H9 (cell line): Measurements from ENCODE around the gene APPL2. TPM values are rescaled to one million over a fixed set of nuclear protein-coding genes. Genes with fewer than 3 reads are reported as not detected.

ENCODE experiments used
- DNase-seq: peaks from one replicate; pipeline ENCODE4 v3.0.0-alpha.2; 2017
- H2AFZ ChIP-seq: one replicate; pipeline ENCODE4 v1.6.1; 2013; ENCODE audit warnings: mild to moderate bottlenecking, low read length, control low read depth, moderate library complexity
- H2AK5ac ChIP-seq: 2 replicates; pipeline ENCODE4 v1.6.1; 2013; ENCODE audit warnings: low read length, control low read depth, mixed read lengths; ENCODE audit not compliant: insufficient read length
- H2BK120ac ChIP-seq: one replicate; pipeline ENCODE4 v1.6.1; 2013; ENCODE audit warnings: low read depth, mild to moderate bottlenecking, low read length, control low read depth, inconsistent platforms; ENCODE audit not compliant: poor library complexity, severe bottlenecking
- H2BK12ac ChIP-seq: 2 replicates; pipeline ENCODE4 v1.6.1; 2013; ENCODE audit warnings: low read length, control low read depth, mixed read lengths, low read depth; ENCODE audit not compliant: insufficient read length
- H2BK15ac ChIP-seq: 2 replicates; pipeline ENCODE4 v1.6.1; 2013; ENCODE audit warnings: low read depth, low read length, control low read depth
- H2BK20ac ChIP-seq: one replicate; pipeline ENCODE4 v1.6.1; 2013; ENCODE audit warnings: low read depth, mild to moderate bottlenecking, low read length, control low read depth, inconsistent platforms; ENCODE audit not compliant: poor library complexity, severe bottlenecking
- H2BK5ac ChIP-seq: 2 replicates; pipeline ENCODE4 v1.6.1; 2013; ENCODE audit warnings: low read length, control low read depth, mixed read lengths; ENCODE audit not compliant: insufficient read length
- H3K14ac ChIP-seq: 2 replicates; pipeline ENCODE4 v1.6.1; 2013; ENCODE audit warnings: low read length, control low read depth; ENCODE audit not compliant: insufficient read depth
- H3K18ac ChIP-seq: 2 replicates; pipeline ENCODE4 v1.6.1; 2013; ENCODE audit warnings: low read depth, mild to moderate bottlenecking, mixed read lengths, low read length, control low read depth; ENCODE audit not compliant: insufficient read length
- H3K23ac ChIP-seq: 2 replicates; pipeline ENCODE4 v1.6.1; 2013; ENCODE audit warnings: low read length, control low read depth, mixed read lengths, low read depth; ENCODE audit not compliant: insufficient read length
- H3K23me2 ChIP-seq: 2 replicates; pipeline ENCODE4 v1.6.1; 2013; ENCODE audit warnings: low read depth, mild to moderate bottlenecking, mixed read lengths, low read length, control low read depth; ENCODE audit not compliant: insufficient read length, poor library complexity, severe bottlenecking
- H3K27ac ChIP-seq: 2 replicates; pipeline ENCODE4 v1.5.1; 2013; ENCODE audit warnings: low read length, control low read depth, mixed read lengths, low read depth; ENCODE audit not compliant: insufficient read length
- H3K27me3 ChIP-seq: 2 replicates; pipeline ENCODE4 v1.6.1; 2013; ENCODE audit warnings: low read length, control low read depth, inconsistent platforms; ENCODE audit not compliant: insufficient read depth
- H3K4ac ChIP-seq: 2 replicates; pipeline ENCODE4 v1.6.1; 2013; ENCODE audit warnings: low read depth, mild to moderate bottlenecking, control low read depth, inconsistent platforms, low read length, moderate library complexity
- H3K4me1 ChIP-seq: 2 replicates; pipeline ENCODE4 v1.6.1; 2013; ENCODE audit warnings: low read length, control low read depth, inconsistent platforms; ENCODE audit not compliant: insufficient read depth
- H3K4me2 ChIP-seq: 2 replicates; pipeline ENCODE4 v1.6.1; 2013; ENCODE audit warnings: low read length, control low read depth, mixed read lengths; ENCODE audit not compliant: insufficient read length, insufficient read depth
- H3K56ac ChIP-seq: 2 replicates; pipeline ENCODE4 v1.6.1; 2013; ENCODE audit warnings: low read depth, mild to moderate bottlenecking, mixed read lengths, low read length, control low read depth; ENCODE audit not compliant: insufficient read length
- H3K79me1 ChIP-seq: 2 replicates; pipeline ENCODE4 v1.6.1; 2013; ENCODE audit warnings: low read depth, mild to moderate bottlenecking, moderate library complexity, low read length, control low read depth, inconsistent platforms; ENCODE audit not compliant: insufficient read depth, poor library complexity, severe bottlenecking
- H3K79me2 ChIP-seq: 2 replicates; pipeline ENCODE4 v1.6.1; 2013; ENCODE audit warnings: low read length, control low read depth, inconsistent platforms; ENCODE audit not compliant: insufficient read depth
- H3K9ac ChIP-seq: 2 replicates; pipeline ENCODE4 v1.6.1; 2013; ENCODE audit warnings: low read length, control low read depth, mixed read lengths; ENCODE audit not compliant: insufficient read length; ENCODE audit errors: extremely low read depth
- H3K9me3 ChIP-seq: one replicate; pipeline ENCODE4 v1.6.1; 2013; ENCODE audit warnings: low read depth, low read length, inconsistent platforms; ENCODE audit not compliant: control insufficient read depth
- H3T11ph ChIP-seq: one replicate; pipeline ENCODE4 v1.6.1; 2013; ENCODE audit warnings: mild to moderate bottlenecking, low read length, control low read depth, inconsistent platforms
- H4K20me1 ChIP-seq: one replicate; pipeline ENCODE4 v1.6.1; 2013; ENCODE audit not compliant: control insufficient read depth, insufficient read length, insufficient read depth
- H4K5ac ChIP-seq: 2 replicates; pipeline ENCODE4 v1.6.1; 2013; ENCODE audit warnings: low read depth, mild to moderate bottlenecking, mixed read lengths, low read length, control low read depth; ENCODE audit not compliant: insufficient read length
- H4K8ac ChIP-seq: replicated peaks from 2 replicates; pipeline ENCODE4 v1.6.1; 2013; ENCODE audit warnings: low read length, control low read depth, mixed read lengths, low read depth; ENCODE audit not compliant: insufficient read length
- H4K91ac ChIP-seq: 2 replicates; pipeline ENCODE4 v1.6.1; 2013; ENCODE audit warnings: low read depth, mild to moderate bottlenecking, moderate library complexity, mixed read lengths, low read length, control low read depth; ENCODE audit not compliant: insufficient read length
- H3K27ac Mint-ChIP-seq, 3 experiments: 2 replicates in 2 of 3; 3 replicates in 1 of 3; pipeline ENCODE4 v1.8.0; 2020 to 2021; ENCODE audit warnings: mixed read lengths in 3 of 3, mild to moderate bottlenecking in 1 of 3, moderate library complexity in 1 of 3
- H3K27me3 Mint-ChIP-seq: 2 replicates; pipeline ENCODE4 v1.8.0; 2021; ENCODE audit warnings: low read depth, mild to moderate bottlenecking, moderate library complexity, mixed read lengths
- H3K36me3 Mint-ChIP-seq, 3 experiments: 2 replicates in 2 of 3; 3 replicates in 1 of 3; pipeline ENCODE4 v1.8.0; 2020 to 2021; ENCODE audit warnings: low read depth in 3 of 3, mixed read lengths in 3 of 3; ENCODE audit not compliant: insufficient read depth in 1 of 3
- H3K4me1 Mint-ChIP-seq, 2 experiments: 2 replicates each; pipeline ENCODE4 v1.8.0; 2020; ENCODE audit warnings: mixed read lengths in 2 of 2
- H3K4me3 Mint-ChIP-seq, 2 experiments: 2 replicates in 1 of 2; 3 replicates in 1 of 2; pipeline ENCODE4 v1.8.0; 2020 to 2021; ENCODE audit warnings: mild to moderate bottlenecking in 2 of 2, mixed read lengths in 2 of 2, moderate library complexity in 1 of 2
- H3K9me3 Mint-ChIP-seq, 2 experiments: 2 replicates in 1 of 2; 3 replicates in 1 of 2; pipeline ENCODE4 v1.8.0; 2020; ENCODE audit warnings: mild to moderate bottlenecking in 2 of 2, mixed read lengths in 2 of 2, moderate library complexity in 1 of 2
- WGBS: extraction: QIAGEN DNeasy Blood & Tissue Kit; methylation state at CpG from one replicate; pipeline ENCODE4 v1.1.7; 2013; ENCODE audit warnings: missing lambda C conversion rate, low lambda C conversion rate, mixed read lengths; ENCODE audit not compliant: insufficient read length; ENCODE audit errors: extremely low coverage; 5-methylcytosine and 5-hydroxymethylcytosine counted together
- total RNA-seq: library from RNA; stranded (reverse); gene quantifications from 2 replicates; pipeline ENCODE4 v1.2.1, GENCODE V29; 2021
- TF ChIP-seq, protein P1 (sequence below): fragments of 200-600 bp; sonication (generic); conservative IDR thresholded peaks from 3 replicates; pipeline ENCODE4 v1.8.0; 2021; ENCODE audit warnings: antibody characterized with exemption, mild to moderate bottlenecking

Gene APPL2
- total RNA-seq, 1 experiment from 2014 or later = 18.5 TPM

DNA sequence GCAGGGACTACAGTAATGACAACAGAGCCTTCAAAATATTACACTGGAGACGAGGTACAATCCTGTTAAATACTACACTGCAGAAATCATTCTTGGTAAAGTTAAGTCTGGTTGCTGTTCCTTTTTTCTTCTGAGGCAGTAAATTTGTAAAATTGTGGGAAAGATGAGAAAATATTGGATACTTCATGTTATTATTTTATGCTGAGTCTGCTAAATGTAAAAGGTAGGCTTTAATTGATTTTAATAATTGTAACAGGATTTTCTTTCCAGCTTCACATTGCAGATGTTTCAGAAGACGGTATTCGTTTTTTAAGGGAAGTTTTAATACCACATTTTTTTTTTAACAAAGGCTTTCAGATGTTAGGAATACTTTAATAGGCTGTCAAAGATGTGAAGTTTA is 65.8 kb downstream of the APPL2 start:
- no CpG with 5 or more reads among the region's 3 CpGs for WGBS
- no peaks in the 10 kb centered on the region for H3K79me1 ChIP-seq

More for the DNA sequence above, 65.8 kb downstream of the APPL2 start:
- no peak for DNase-seq
- Histone ChIP-seq H3K4ac (no peak overlapping the region), H3K56ac (no peak overlapping the region), H2BK120ac (no peak overlapping the region), H3K14ac (no peak overlapping the region), H2BK5ac (no peak overlapping the region), H3K27me3 (no peaks in the 10 kb centered on the region), H2BK20ac (no peak overlapping the region), H4K5ac (no peak overlapping the region), H3K9me3 (no peaks in the 10 kb centered on the region), H2BK12ac (no peak overlapping the region), H3K18ac (no peak overlapping the region), H4K20me1 (no peaks in the 10 kb centered on the region), H2AFZ (no peak overlapping the region), H3K23me2 (no peaks in the 10 kb centered on the region), H3T11ph (no peak overlapping the region), H3K4me1 (no peaks in the 10 kb centered on the region), H3K4me2 (no peak overlapping the region), H3K9ac (no peak overlapping the region), H2AK5ac (no peak overlapping the region), H4K91ac (no peak overlapping the region), H3K79me2 (no peaks in the 10 kb centered on the region), H3K23ac (no peak overlapping the region), H3K27ac (no peak overlapping the region), H4K8ac (no peak overlapping the region), H2BK15ac (no peak overlapping the region)
- TF ChIP-seq, protein P1, sequence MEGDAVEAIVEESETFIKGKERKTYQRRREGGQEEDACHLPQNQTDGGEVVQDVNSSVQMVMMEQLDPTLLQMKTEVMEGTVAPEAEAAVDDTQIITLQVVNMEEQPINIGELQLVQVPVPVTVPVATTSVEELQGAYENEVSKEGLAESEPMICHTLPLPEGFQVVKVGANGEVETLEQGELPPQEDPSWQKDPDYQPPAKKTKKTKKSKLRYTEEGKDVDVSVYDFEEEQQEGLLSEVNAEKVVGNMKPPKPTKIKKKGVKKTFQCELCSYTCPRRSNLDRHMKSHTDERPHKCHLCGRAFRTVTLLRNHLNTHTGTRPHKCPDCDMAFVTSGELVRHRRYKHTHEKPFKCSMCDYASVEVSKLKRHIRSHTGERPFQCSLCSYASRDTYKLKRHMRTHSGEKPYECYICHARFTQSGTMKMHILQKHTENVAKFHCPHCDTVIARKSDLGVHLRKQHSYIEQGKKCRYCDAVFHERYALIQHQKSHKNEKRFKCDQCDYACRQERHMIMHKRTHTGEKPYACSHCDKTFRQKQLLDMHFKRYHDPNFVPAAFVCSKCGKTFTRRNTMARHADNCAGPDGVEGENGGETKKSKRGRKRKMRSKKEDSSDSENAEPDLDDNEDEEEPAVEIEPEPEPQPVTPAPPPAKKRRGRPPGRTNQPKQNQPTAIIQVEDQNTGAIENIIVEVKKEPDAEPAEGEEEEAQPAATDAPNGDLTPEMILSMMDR = no peak
- Mint-ChIP-seq H3K4me1 (no peaks in the 10 kb centered on the region), H3K27ac (no peak overlapping the region), H3K36me3 (peaks cover 2 to 28% (median 14%) of the 10 kb centered on the region in 3 experiments; a peak in 6 of 7 replicates), H3K4me3 (no peak overlapping the region), H3K9me3 (no peaks in the 10 kb centered on the region), H3K27me3 (no peaks in the 10 kb centered on the region)
